Renal pelvis (tissue), 4 donors: ENCODE data around the gene CLCN4. TPM values are rescaled to one million over a fixed set of nuclear protein-coding genes. Genes with fewer than 3 reads are reported as not detected.

Source experiments
- DNase-seq: peaks from one replicate; pipeline ENCODE4 v3.0.0-alpha.2; 2013
- polyA plus RNA-seq, 3 donors: library from polyadenylated mRNA; unstranded; fragments of 120-200 nt; gene quantifications; one replicate each; pipeline ENCODE4 v1.2.1, GENCODE V29; 2013; ENCODE audit not compliant: insufficient read length in 3 of 3

Gene CLCN4
- polyA plus RNA-seq, 3 donors, result 4.2 to 4.7 (median 4.2) TPM

DNA sequence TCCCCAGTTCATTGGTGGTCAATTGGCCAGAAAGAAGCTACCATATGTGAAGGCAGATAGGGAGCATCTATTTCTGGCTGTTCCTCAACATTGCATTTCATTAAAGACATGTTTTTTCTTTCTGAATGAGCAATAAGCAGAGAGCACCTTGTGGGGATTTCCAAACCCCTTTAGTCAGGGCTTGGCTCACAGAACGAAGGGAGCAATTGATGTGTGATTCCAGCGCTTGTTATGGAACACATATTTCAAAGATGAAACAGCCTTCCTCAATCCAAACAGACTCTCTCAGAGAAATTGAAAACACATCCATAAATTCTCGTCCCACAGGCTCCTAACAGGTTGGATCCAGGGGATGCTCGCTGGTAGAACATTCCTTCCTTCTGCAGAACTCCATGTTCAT is 84.1 kb downstream of the CLCN4 start:
- DNase-seq, result no peak

DNA sequence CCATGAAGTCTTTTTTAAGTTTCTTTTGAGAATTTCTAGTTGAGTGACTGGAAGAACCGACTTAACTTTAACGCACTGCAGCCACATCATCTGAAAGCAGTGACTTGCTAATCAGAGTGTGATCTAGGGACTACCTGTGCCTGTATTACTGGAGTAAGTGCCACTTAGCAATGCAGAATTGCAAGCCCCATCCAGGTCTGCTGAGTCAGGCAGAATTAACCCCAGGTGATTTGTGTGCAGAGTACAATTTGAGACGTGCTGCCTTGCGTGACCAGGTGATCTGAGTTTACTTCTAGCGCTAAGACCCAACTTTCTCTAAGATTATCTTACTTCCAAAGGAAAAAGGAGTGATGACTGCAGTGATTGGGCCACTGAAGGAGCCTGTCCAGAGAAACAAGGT is 85.3 kb downstream of the CLCN4 start:
- no peak for DNase-seq

DNA sequence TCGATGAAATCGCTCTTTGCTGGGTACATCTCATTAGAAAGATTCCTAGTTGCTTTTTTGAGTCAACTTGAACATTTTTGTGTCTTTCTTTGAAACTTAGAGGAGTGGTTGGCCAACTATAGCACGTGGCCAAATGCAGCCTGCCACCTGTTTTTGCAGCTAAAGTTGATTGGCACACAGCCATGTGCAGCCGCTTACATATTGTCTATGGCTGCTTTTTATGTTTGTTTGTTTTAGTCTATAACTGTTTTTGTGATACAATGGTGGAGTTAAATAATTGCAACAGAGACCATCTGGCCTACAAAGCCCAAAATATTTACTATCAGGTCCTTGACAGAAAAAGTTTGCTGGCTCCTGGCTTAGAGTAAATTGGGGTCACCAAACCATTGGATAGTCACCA is 86.3 kb downstream of the CLCN4 start:
- no peak for DNase-seq

DNA sequence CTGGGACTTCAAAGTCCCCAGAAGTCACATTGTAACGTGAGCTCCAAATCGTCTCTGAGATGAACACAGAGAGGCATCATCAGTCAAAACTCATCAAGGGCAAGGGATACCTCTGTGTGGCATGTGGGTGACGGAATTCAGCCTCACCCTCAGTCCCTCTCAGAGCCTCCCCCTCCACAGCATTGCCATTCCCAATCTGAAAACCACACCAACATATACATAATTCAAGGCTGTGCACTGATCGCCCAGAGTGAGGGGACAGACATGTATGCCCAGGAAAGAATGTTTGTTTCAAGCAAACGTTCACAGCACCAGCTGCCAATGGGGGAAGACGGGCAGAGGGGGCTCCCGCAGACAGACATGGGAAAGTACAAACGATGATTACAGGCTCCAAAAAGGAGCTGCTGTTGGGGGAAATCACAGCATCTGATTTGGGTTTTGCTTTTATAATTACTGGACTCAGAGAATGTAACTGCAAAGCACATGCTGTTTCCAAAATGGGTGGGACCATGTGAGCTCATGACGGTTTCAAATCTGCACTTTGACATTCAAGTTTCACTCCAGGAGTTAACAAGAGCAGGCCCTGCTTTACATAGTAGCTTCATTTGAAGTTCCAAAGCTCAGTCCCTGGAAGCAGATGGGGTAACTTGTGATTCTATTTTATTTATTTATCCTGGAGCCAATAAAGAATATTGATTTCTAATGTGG is 88.3 kb downstream of the CLCN4 start:
- no peak for DNase-seq

DNA sequence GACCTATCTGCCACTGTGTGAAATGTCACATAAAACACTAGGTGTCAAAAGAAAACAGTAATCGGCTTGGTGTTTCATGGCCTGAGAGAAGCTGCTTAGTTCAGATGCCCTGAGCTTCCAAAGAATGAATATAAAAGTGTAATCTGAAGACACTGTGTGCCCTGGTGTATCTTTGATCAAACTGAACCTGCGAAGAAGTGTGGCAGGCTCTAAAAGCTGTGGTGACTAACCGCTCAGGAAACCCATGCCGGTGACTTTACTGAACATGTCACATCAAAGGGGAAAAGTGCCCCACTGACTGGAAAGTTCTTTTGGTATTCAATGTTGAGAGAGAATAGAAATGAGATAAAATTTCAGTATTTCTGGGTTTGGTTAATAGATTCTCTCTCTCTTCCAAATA is 89.1 kb downstream of the CLCN4 start:
- DNase-seq, result no peak

DNA sequence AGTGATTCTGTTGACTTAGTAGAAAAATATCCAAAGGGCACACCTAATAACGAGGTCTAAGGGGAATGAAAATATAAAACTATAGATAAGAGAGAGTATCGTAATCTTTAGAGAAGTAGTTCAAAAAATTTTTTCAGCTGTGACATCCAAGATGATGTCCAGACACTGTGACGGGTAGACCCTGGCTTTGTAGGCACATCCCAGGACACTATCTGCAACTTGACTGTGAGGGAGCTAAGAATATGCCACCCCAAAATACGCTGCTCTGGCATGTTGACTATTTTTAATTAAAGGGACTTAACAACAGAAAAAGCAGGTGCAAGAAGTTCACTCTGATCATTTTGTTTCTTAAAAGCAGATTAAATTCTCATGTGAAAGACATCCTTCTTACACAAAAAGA is 89.5 kb downstream of the CLCN4 start:
- DNase-seq, result no peak

DNA sequence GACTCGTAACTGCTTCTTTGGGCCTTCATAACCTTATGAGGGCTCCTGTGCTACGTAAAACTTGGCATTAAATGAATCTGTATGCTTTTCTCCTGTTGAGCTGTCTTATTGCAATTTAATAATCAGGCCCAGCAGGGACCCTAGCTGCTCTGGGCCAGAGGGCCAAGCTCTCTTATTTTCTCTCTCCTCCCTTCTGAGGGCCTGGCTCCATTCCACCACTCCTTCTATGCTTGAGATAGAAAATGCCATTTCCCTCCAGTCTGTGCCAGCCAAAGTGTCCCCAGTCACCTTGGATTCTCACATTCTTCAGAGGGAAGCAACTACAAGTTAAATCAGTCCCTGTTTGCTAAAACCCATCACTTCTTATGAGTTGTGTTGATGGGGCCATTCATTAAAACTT is 90.1 kb downstream of the CLCN4 start:
- DNase-seq, result no peak

DNA sequence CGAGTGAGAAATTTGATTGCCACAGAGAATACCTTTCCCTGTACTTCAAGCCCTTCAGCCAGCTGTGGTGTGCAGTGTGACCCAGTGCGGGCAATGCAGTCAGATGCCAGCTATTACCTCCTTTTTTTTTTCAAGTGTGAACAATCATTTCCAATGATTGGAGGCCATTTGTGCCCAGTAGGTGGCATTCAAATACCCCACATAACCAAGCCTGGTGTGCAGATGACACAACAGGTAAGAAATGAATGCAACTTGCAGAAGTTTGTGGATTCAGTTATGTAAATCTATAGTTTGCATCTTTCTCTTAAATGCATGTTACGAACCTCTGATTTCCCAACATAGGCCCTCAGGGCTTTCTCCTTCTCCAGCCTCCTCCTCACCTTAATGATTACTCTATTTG is 98.0 kb downstream of the CLCN4 start:
- DNase-seq, result no peak

DNA sequence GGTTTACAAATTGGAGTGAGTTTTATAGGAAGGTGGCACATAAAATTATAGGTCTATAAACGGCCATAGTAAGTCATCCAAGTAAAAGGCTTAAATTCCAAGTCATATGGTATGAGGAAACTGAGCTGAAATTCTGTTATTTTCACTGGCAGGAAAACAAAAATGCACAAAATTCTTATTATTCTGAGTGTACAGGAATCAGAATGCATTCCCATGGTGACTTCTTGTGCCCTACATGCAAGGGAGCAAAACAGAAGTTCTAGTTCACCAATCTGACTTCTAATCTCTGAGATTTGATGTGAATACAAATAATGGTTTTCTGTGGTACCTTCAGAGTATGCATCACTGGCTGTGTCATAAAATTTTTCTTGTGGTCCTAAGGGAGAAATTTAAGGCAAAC is 102.9 kb downstream of the CLCN4 start:
- no peak for DNase-seq

DNA sequence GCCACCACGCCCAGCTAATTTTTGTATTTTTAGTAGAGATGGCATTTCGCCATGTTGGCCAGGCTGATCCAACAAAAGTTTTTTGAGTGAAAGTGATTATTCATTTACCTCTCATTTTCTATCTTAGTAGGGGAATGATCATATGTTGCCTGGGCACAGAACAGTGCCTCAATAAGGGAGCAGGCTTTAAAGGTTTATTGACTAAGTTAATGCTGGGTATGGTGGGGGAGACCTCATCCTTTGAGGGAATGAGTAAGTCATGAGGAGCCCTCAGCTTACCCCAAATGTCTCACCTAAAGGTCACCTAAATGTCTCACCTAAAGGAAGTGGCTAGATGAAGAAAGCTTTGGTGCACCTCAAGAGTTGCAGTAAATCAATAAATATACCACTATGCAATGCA is 109.0 kb downstream of the CLCN4 start:
- DNase-seq, result no peak

DNA sequence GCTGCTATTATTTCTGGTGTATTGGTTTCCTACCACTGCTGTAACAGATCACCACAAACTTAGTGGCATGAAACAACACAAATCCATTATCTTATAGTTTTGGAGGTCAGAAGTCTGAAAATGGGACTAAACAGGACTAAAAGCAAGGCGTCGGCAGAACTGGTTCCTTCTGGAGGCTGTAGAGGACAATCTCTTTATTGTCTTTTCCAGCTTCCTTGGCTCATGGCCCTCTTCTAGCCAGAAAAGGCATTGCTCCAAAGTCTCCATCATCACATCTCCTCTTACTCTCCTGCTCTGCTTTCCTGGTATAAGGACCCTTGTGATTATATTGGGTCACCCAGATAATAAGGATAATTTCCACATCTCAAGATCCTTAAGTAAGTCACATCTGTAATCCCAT is 121.9 kb downstream of the CLCN4 start:
- DNase-seq, result no peak

DNA sequence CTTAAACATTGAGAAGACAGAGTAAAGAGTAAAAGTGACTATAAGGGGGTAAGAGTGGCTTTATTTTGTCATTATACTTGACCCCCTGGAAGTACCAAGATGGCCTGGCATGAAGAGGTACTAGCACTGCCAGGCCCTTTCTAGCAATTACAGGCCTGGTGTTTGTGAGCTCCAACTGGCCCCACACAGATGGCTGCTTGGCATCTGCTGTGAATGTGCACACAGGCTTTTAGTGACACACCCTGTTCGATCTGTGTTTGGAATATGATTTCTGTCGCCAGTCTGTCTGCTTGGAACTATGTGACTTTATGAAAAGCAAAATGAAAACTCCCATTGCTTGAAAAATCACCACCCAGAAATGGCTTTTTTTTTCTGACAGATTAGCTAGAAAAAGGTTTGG is 123.3 kb downstream of the CLCN4 start:
- no peak for DNase-seq

DNA sequence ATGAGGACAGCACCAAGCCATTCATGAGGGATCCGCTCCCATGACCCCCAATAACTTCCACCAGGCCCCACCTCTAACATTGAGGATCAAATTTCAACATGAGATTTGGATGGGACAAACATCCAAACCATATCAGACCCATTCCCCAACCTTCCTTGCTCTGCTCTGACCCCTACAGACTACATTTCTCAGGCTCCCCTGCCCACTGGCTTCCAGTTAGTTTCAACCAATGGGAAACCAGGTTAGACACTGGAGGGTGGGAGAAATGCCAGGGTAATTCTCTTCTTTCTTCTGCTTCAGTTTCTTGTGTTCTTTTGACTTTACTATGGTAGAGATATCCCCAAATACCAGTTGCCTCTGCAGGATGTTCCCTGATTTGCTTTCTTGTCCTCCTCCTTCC is 125.7 kb downstream of the CLCN4 start:
- no peak for DNase-seq

DNA sequence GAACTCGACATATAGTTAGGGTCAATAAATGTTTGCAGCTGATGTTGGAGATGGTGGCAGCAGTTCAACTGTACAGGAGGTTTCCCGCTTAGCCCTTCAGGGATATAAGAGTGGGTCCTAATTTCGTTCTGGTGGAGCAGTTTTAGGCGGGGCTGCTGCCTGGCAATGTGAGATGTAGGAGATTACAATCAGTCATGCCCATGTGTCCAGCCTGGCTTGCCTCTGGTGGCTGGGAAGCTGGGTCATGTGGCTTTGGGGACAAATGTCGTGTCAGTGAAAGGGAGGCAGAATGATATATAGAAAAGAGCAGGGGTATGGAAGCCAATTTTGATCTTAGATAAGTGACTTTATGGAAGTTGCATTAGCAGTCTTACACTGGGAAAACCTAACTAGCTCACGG is 129.4 kb downstream of the CLCN4 start:
- DNase-seq, result no peak

Other genes starting within 250 kb of the CLCN4 start
- under 1 TPM in 1 of 3 donors, not detected in 2; 0.17 TPM for gene CLDN34, start 189.6 kb upstream of the CLCN4 start, polyA plus RNA-seq